Adrenal gland (tissue), 5 donors: ENCODE results near the gene HACE1.

ENCODE experiments used
- CTCF ChIP-seq, 6 experiments: fragments of 450-650 bp in 4 of 6; fragments of 200-600 bp in 2 of 6; sonication (generic) in 1 of 6; IDR thresholded peaks; 1 replicate in 5 of 6; 2 replicates in 1 of 6; pipeline versions ENCODE4 v1.5.1 to v1.8.0; 2016 to 2021; ENCODE audit warnings: antibody characterized with exemption in 6 of 6, mild to moderate bottlenecking in 2 of 6, moderate library complexity in 1 of 6
- POLR2A ChIP-seq, 2 donors: fragments of 450-650 bp; IDR thresholded peaks; one replicate each; pipeline ENCODE4 v1.6.1; 2017; ENCODE audit warnings: antibody characterized with exemption in 2 of 2, mild to moderate bottlenecking in 2 of 2, moderate library complexity in 1 of 2
- donor health status: DM: no; HTN: no; CAD: no.

GRCh38 chr6:104816125-104816524, 43.6 kb downstream of the HACE1 start:
- TF ChIP-seq CTCF (IDR thresholded peaks at IDR 0.05) (no peak), POLR2A (IDR thresholded peaks at IDR 0.05) (no peak)
